NT2/D1 (cell line): ENCODE results near the gene PDE4B.

Experiments used
- YY1 ChIP-seq: IDR thresholded peaks from 2 replicates; pipeline ENCODE4 v1.6.1; 2011; ENCODE audit not compliant: insufficient read length, insufficient read depth
- ZNF274 ChIP-seq: IDR thresholded peaks from 2 replicates; pipeline ENCODE4 v1.6.1; 2011; ENCODE audit warnings: mild to moderate bottlenecking, low read depth, low read length

- no peak for TF ChIP-seq ZNF274
- no peak for TF ChIP-seq YY1
These were observed 607.3 kb downstream of the PDE4B start for GRCh38 chr1:66399888-66400529.
